HCT116 (cell line): ENCODE measurements around the gene NDST3. TPM values are rescaled to one million over a fixed set of nuclear protein-coding genes. Genes with fewer than 3 reads are reported as not detected.

Source experiments
- ATAC-seq: fragments of 200-7000 bp; cut with Tn5 transposase; 2 replicates; pipeline ENCODE4 v1.9.1; 2020; ENCODE audit warnings: mild to moderate bottlenecking, moderate library complexity
- BruUV-seq: library from RNA; stranded (reverse); fragments of 400-500 nt; replicated peaks from 2 replicates; lab custom pipeline; 2021; lab: Mats Ljungman, UMichigan
- CTCF ChIA-PET: fragments of 300-600 bp; sonication (Branson Sonifier 250); formaldehyde crosslinking; loops from one replicate; lab custom pipeline; 2021; ENCODE audit warnings: antibody characterized with exemption; lab: Charles Lee
- POLR2A ChIA-PET: fragments of 300-600, 350-600 bp; sonication (Branson Sonifier 250); formaldehyde crosslinking; loops from one replicate; lab custom pipeline; 2021; ENCODE audit warnings: antibody characterized with exemption; lab: Charles Lee
- RAD21 ChIA-PET, 2 experiments: fragments of 300-600 bp; sonication (Branson Sonifier 250); formaldehyde crosslinking; loops; one replicate each; lab custom pipeline; 2023; ENCODE audit warnings: low total read pairs in 2 of 2; ENCODE audit not compliant: uncharacterized antibody in 2 of 2, unreplicated experiment in 2 of 2, low non-redundant PET in 1 of 2; lab: Charles Lee
- DNase-seq: peaks from one replicate; pipeline ENCODE4 v3.0.0-alpha.2; 2010; ENCODE audit warnings: low read depth, low spot score
- H2AFZ ChIP-seq: fragments of 200-600 bp; shearing (Covaris generic), sonication (generic); 2 replicates; pipeline ENCODE4 v1.6.1; 2017; ENCODE audit warnings: low read depth, mixed run types, mixed read lengths, antibody characterized with exemption, low read length; ENCODE audit not compliant: poor library complexity, severe bottlenecking
- H3K27ac ChIP-seq: 2 replicates; pipeline ENCODE4 v1.5.1; 2012; ENCODE audit warnings: low read depth, low read length
- H3K27me3 ChIP-seq: fragments of 200-600 bp; sonication (generic); 2 replicates; pipeline ENCODE4 v1.6.1; 2016; ENCODE audit warnings: mixed run types, low read length, mixed read lengths; ENCODE audit not compliant: insufficient read depth
- H3K36me3 ChIP-seq, 2 experiments: fragments of 200-500 bp in 1 of 2; fragments of 200-600 bp in 1 of 2; sonication (Bioruptor generic) in 1 of 2; sonication (generic) in 1 of 2; 2 replicates each; pipeline versions ENCODE4 v1.5.1 to v1.6.1; 2014 to 2016; ENCODE audit warnings: low read length in 2 of 2, inconsistent platforms in 1 of 2, mixed read lengths in 1 of 2, mixed run types in 1 of 2; ENCODE audit not compliant: insufficient read depth in 2 of 2, control insufficient read depth in 1 of 2
- H3K4me1 ChIP-seq, 2 experiments: fragments of 200-600 bp in 1 of 2; sonication (generic) in 1 of 2; 2 replicates each; pipeline versions ENCODE4 v1.5.1 to v1.6.1; 2012 to 2017; ENCODE audit warnings: low read length in 2 of 2, inconsistent platforms in 1 of 2, mild to moderate bottlenecking in 1 of 2, mixed read lengths in 1 of 2, mixed run types in 1 of 2, moderate library complexity in 1 of 2; ENCODE audit not compliant: insufficient read depth in 2 of 2, control insufficient read depth in 1 of 2
- H3K4me2 ChIP-seq: fragments of 200-600 bp; sonication (generic); 2 replicates; pipeline ENCODE4 v1.6.1; 2017; ENCODE audit warnings: mixed run types, low read length, mixed read lengths
- H3K4me3 ChIP-seq, 2 experiments: fragments of 200-600 bp in 1 of 2; sonication (generic) in 1 of 2; replicated peaks in 1 of 2; 2 replicates each; pipeline ENCODE4 v1.5.1; 2011 to 2016; ENCODE audit warnings: low read length in 2 of 2, control low read depth in 1 of 2, low read depth in 1 of 2, mild to moderate bottlenecking in 1 of 2, mixed read lengths in 1 of 2, mixed run types in 1 of 2
- H3K79me2 ChIP-seq: fragments of 200-600 bp; sonication (generic); 2 replicates; pipeline ENCODE4 v1.6.1; 2017; ENCODE audit warnings: mild to moderate bottlenecking, mixed run types, low read length, moderate library complexity, mixed read lengths; ENCODE audit not compliant: insufficient read depth
- H3K9ac ChIP-seq: fragments of 200-600 bp; sonication (generic); 2 replicates; pipeline ENCODE4 v1.6.1; 2016; ENCODE audit warnings: low read length, mixed read lengths
- H3K9me2 ChIP-seq: fragments of 200-600 bp; sonication (generic), shearing (Covaris generic); 2 replicates; pipeline ENCODE4 v1.6.1; 2017; ENCODE audit warnings: mixed run types, mild to moderate bottlenecking, moderate library complexity; ENCODE audit not compliant: insufficient read depth
- H3K9me3 ChIP-seq, 2 experiments: fragments of 200-500 bp in 1 of 2; fragments of 200-600 bp in 1 of 2; sonication (Bioruptor generic) in 1 of 2; sonication (generic) in 1 of 2; 2 replicates each; pipeline ENCODE4 v1.6.1; 2014 to 2017; ENCODE audit warnings: low read length in 2 of 2, mixed read lengths in 2 of 2, inconsistent platforms in 1 of 2, low read depth in 1 of 2, mild to moderate bottlenecking in 1 of 2, mixed run types in 1 of 2, moderate library complexity in 1 of 2; ENCODE audit not compliant: control insufficient read depth in 1 of 2, insufficient read depth in 1 of 2
- H4K20me1 ChIP-seq: fragments of 200-600 bp; sonication (generic), shearing (Covaris generic); 2 replicates; pipeline ENCODE4 v1.6.1; 2017; ENCODE audit warnings: mixed run types, mild to moderate bottlenecking, moderate library complexity; ENCODE audit not compliant: insufficient read depth
- CBX3 ChIP-seq: IDR thresholded peaks from 2 replicates; pipeline ENCODE4 v1.6.1; 2012; ENCODE audit warnings: low read depth
- CEBPB ChIP-seq: IDR thresholded peaks from 2 replicates; pipeline ENCODE4 v1.6.1; 2012; ENCODE audit warnings: low read depth
- EGR1 ChIP-seq: IDR thresholded peaks from 2 replicates; pipeline ENCODE4 v1.6.1; 2012; ENCODE audit warnings: low read depth
- ELF1 ChIP-seq: IDR thresholded peaks from 2 replicates; pipeline ENCODE4 v1.6.1; 2012; ENCODE audit warnings: low read depth, borderline replicate concordance
- EZH2 ChIP-seq: fragments of 200-600 bp; sonication (generic); IDR thresholded peaks from 2 replicates; pipeline ENCODE4 v1.6.1; 2017; ENCODE audit warnings: antibody characterized with exemption, mixed run types
- EZH2phosphoT487 ChIP-seq: fragments of 200-600 bp; IDR thresholded peaks from 2 replicates; pipeline ENCODE4 v1.6.1; 2018; ENCODE audit warnings: antibody characterized with exemption, borderline replicate concordance
- JUND ChIP-seq: IDR thresholded peaks from 2 replicates; pipeline ENCODE4 v1.6.1; 2012
- POLR2A ChIP-seq: IDR thresholded peaks from 2 replicates; pipeline ENCODE4 v1.7.0; 2011; ENCODE audit warnings: borderline replicate concordance; ENCODE audit not compliant: insufficient read depth, insufficient read length; ENCODE audit errors: extremely low read depth
- RAD21 ChIP-seq: IDR thresholded peaks from 2 replicates; pipeline ENCODE4 v1.6.1; 2012; ENCODE audit warnings: low read depth, mild to moderate bottlenecking
- SIN3A ChIP-seq: IDR thresholded peaks from 2 replicates; pipeline ENCODE4 v1.6.1; 2012; ENCODE audit warnings: low read depth
- SRF ChIP-seq: IDR thresholded peaks from 2 replicates; pipeline ENCODE4 v1.6.1; 2012; ENCODE audit warnings: low read depth
- TCF7L2 ChIP-seq: IDR thresholded peaks from 2 replicates; pipeline ENCODE4 v1.7.0; 2011; ENCODE audit warnings: borderline replicate concordance, inconsistent platforms; ENCODE audit not compliant: insufficient read depth, insufficient read length; ENCODE audit errors: extremely low read depth
- YY1 ChIP-seq: IDR thresholded peaks from 2 replicates; pipeline ENCODE4 v1.6.1; 2011; ENCODE audit warnings: low read length, low read depth, moderate library complexity, mild to moderate bottlenecking; ENCODE audit not compliant: insufficient replicate concordance; ENCODE audit errors: extremely low read depth
- ZNF274 ChIP-seq: fragments of 200-500 bp; sonication (Bioruptor generic); IDR thresholded peaks from 2 replicates; pipeline ENCODE4 v1.6.1; 2014; ENCODE audit warnings: mild to moderate bottlenecking, low read depth, low read length, inconsistent platforms
- intact Hi-C: fragments of 100-400 bp; cut with micrococcal nuclease; formaldehyde crosslinking; loops from 2 replicates; pipeline ENCODE4 v1.10.0; 2022
- total RNA-seq: library from RNA; stranded (reverse); gene quantifications from one replicate; pipeline ENCODE4 v1.2.1, GENCODE V29; 2021; ENCODE audit not compliant: unreplicated experiment
- TF ChIP-seq, protein P1 (sequence below): IDR thresholded peaks from 2 replicates; pipeline ENCODE4 v1.6.1; 2012
- TF ChIP-seq, protein P2 (sequence below): IDR thresholded peaks from 2 replicates; pipeline ENCODE4 v1.6.1; 2012; ENCODE audit warnings: low read depth
- TF ChIP-seq, protein P3 (sequence below): IDR thresholded peaks from 2 replicates; pipeline ENCODE4 v1.6.1; 2011; ENCODE audit warnings: mild to moderate bottlenecking, low read length, moderate library complexity; ENCODE audit not compliant: insufficient replicate concordance; ENCODE audit errors: extremely low read depth
- TF ChIP-seq, protein P4 (sequence below), 3 experiments: fragments of 200-600 bp in 1 of 3; sonication (generic) in 1 of 3; IDR thresholded peaks in 2 of 3; conservative IDR thresholded peaks in 1 of 3; 2 replicates each; pipeline ENCODE4 v1.5.1; 2012 to 2017; ENCODE audit warnings: low read depth in 2 of 3, low read length in 2 of 3, antibody characterized with exemption in 1 of 3, borderline replicate concordance in 1 of 3, control low read depth in 1 of 3, mild to moderate bottlenecking in 1 of 3, mixed read lengths in 1 of 3, mixed run types in 1 of 3, moderate library complexity in 1 of 3; ENCODE audit not compliant: insufficient read depth in 1 of 3
- TF ChIP-seq, protein P5 (sequence below): IDR thresholded peaks from 2 replicates; pipeline ENCODE4 v1.6.1; 2012

The NDST3 gene
- total RNA-seq, 1 experiment from 2014 or later = not detected

DNA sequence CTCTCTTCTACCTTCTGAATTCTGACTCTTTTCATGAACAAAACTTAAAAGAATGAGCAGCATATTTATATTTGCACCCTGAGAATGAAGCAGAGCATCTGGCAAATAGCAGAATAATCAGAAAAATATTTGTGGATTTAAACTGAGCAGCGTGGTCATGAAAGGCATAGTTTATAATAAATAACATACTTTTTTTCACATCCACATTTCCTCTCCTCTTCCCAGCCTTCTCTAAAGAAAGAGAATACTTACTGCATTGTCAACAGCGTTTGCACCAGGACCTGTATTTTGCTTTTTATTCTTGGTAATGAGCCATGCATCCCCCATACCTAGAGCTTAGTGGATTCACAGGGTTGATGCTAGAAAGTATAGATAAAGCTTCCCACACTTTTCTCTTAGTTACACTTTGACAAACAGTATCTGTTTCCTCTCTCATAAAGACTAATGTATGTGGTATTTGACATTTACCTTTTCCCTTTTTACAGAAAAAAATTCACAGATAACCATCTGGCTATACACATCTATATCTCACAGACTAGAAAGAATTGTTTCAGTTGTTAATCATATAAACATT, 187.0 kb downstream of the NDST3 start:
- H3K4me1 ChIP-seq = no peaks in the 10 kb centered on the region
- ChIA-PET POLR2A (no interaction called here), CTCF (interaction anchor here (0.9 to 1.6 kb wide), 2 partner anchors 49 to 187 kb away, joined by 3 read pairs; partner anchors contain the start of gene NDST3), RAD21 (no interaction called here)
- no TSS peak for BruUV-seq
- TF ChIP-seq ZNF274 (no peak), CBX3 (no peak), JUND (no peak), CEBPB (no peak), TCF7L2 (no peak), EGR1 (no peak), YY1 (no peak), ELF1 (no peak), SIN3A (no peak), EZH2phosphoT487 (no peak), POLR2A (no peak), SRF (no peak), EZH2 (no peak), RAD21 (no peak)
- TF ChIP-seq, protein P1, sequence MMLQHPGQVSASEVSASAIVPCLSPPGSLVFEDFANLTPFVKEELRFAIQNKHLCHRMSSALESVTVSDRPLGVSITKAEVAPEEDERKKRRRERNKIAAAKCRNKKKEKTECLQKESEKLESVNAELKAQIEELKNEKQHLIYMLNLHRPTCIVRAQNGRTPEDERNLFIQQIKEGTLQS = no peak
- TF ChIP-seq, protein P2, sequence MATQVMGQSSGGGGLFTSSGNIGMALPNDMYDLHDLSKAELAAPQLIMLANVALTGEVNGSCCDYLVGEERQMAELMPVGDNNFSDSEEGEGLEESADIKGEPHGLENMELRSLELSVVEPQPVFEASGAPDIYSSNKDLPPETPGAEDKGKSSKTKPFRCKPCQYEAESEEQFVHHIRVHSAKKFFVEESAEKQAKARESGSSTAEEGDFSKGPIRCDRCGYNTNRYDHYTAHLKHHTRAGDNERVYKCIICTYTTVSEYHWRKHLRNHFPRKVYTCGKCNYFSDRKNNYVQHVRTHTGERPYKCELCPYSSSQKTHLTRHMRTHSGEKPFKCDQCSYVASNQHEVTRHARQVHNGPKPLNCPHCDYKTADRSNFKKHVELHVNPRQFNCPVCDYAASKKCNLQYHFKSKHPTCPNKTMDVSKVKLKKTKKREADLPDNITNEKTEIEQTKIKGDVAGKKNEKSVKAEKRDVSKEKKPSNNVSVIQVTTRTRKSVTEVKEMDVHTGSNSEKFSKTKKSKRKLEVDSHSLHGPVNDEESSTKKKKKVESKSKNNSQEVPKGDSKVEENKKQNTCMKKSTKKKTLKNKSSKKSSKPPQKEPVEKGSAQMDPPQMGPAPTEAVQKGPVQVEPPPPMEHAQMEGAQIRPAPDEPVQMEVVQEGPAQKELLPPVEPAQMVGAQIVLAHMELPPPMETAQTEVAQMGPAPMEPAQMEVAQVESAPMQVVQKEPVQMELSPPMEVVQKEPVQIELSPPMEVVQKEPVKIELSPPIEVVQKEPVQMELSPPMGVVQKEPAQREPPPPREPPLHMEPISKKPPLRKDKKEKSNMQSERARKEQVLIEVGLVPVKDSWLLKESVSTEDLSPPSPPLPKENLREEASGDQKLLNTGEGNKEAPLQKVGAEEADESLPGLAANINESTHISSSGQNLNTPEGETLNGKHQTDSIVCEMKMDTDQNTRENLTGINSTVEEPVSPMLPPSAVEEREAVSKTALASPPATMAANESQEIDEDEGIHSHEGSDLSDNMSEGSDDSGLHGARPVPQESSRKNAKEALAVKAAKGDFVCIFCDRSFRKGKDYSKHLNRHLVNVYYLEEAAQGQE = no peak
- TF ChIP-seq, protein P3, sequence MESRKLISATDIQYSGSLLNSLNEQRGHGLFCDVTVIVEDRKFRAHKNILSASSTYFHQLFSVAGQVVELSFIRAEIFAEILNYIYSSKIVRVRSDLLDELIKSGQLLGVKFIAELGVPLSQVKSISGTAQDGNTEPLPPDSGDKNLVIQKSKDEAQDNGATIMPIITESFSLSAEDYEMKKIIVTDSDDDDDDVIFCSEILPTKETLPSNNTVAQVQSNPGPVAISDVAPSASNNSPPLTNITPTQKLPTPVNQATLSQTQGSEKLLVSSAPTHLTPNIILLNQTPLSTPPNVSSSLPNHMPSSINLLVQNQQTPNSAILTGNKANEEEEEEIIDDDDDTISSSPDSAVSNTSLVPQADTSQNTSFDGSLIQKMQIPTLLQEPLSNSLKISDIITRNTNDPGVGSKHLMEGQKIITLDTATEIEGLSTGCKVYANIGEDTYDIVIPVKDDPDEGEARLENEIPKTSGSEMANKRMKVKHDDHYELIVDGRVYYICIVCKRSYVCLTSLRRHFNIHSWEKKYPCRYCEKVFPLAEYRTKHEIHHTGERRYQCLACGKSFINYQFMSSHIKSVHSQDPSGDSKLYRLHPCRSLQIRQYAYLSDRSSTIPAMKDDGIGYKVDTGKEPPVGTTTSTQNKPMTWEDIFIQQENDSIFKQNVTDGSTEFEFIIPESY = no peak
- TF ChIP-seq, protein P4, sequence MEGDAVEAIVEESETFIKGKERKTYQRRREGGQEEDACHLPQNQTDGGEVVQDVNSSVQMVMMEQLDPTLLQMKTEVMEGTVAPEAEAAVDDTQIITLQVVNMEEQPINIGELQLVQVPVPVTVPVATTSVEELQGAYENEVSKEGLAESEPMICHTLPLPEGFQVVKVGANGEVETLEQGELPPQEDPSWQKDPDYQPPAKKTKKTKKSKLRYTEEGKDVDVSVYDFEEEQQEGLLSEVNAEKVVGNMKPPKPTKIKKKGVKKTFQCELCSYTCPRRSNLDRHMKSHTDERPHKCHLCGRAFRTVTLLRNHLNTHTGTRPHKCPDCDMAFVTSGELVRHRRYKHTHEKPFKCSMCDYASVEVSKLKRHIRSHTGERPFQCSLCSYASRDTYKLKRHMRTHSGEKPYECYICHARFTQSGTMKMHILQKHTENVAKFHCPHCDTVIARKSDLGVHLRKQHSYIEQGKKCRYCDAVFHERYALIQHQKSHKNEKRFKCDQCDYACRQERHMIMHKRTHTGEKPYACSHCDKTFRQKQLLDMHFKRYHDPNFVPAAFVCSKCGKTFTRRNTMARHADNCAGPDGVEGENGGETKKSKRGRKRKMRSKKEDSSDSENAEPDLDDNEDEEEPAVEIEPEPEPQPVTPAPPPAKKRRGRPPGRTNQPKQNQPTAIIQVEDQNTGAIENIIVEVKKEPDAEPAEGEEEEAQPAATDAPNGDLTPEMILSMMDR (IDR thresholded peaks at IDR 0.05 in 2 of 3, conservative IDR thresholded peaks at IDR 0.05 in 1 of 3; ENCODE audit: borderline replicate concordance in 1 of 3, insufficient read depth in 1 of 3, low read depth in 2 of 3, low read length in 2 of 3) = no peak
- TF ChIP-seq, protein P5, sequence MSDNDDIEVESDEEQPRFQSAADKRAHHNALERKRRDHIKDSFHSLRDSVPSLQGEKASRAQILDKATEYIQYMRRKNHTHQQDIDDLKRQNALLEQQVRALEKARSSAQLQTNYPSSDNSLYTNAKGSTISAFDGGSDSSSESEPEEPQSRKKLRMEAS = no peak
- H3K27me3 ChIP-seq = no peaks in the 10 kb centered on the region
- H2AFZ ChIP-seq = no peak overlapping the region
- H4K20me1 ChIP-seq = no peaks in the 10 kb centered on the region
- H3K36me3 ChIP-seq = no peaks in the 10 kb centered on the region
- DNase-seq (no peak), ATAC-seq (no peak)
- no peak overlapping the region for H3K4me2 ChIP-seq
- intact Hi-C loops = loop anchor here (10.0 kb wide), 2 partner anchors 657 to 1367 kb away; no protein-coding TSS in a partner anchor
- no peak overlapping the region for H3K4me3 ChIP-seq
- H3K27ac ChIP-seq = no peak overlapping the region
- H3K9me2 ChIP-seq = no peaks in the 10 kb centered on the region
- H3K9ac ChIP-seq = no peak overlapping the region
- no peaks in the 10 kb centered on the region for H3K79me2 ChIP-seq
- H3K9me3 ChIP-seq = no peaks in the 10 kb centered on the region
